MM.1S (cell line): Measurements from ENCODE around the gene VTI1B.
"Not testable (repeated sequence)": the region's sequence is repeated elsewhere in the genome, so short reads cannot be mapped to it uniquely, and the experiment has no call there.

Source experiments
- DNase-seq: peaks from one replicate; pipeline ENCODE4 v3.0.0-alpha.2; 2015
- H2AFZ ChIP-seq: fragments of 300-600 bp; sonication (generic); 2 replicates; pipeline ENCODE4 v1.6.0; 2016; ENCODE audit warnings: antibody characterized with exemption, low read length
- H3F3A ChIP-seq: fragments of 300-600 bp; sonication (generic); 2 replicates; pipeline ENCODE4 v1.6.1; 2016; ENCODE audit warnings: mild to moderate bottlenecking, antibody characterized with exemption, low read length, moderate library complexity, mixed read lengths; ENCODE audit not compliant: insufficient read depth
- H3K27ac ChIP-seq: fragments of 300-600 bp; sonication (generic); 2 replicates; pipeline ENCODE4 v1.5.1; 2016; ENCODE audit warnings: mild to moderate bottlenecking, low read length
- H3K27me3 ChIP-seq: fragments of 300-600 bp; sonication (generic); replicated peaks from 2 replicates; pipeline ENCODE4 v1.6.0; 2016; ENCODE audit warnings: low read length; ENCODE audit not compliant: insufficient read depth
- H3K36me3 ChIP-seq: fragments of 300-600 bp; sonication (generic); replicated peaks from 2 replicates; pipeline ENCODE4 v1.6.1; 2016; ENCODE audit warnings: mild to moderate bottlenecking, low read length, mixed read lengths; ENCODE audit not compliant: insufficient read depth
- H3K4me1 ChIP-seq: fragments of 300-600 bp; sonication (generic); 2 replicates; pipeline ENCODE4 v1.6.1; 2016; ENCODE audit warnings: low read length, mixed read lengths
- H3K4me2 ChIP-seq: fragments of 300-600 bp; sonication (generic); 2 replicates; pipeline ENCODE4 v1.6.0; 2016; ENCODE audit warnings: low read depth, low read length
- H3K4me3 ChIP-seq: fragments of 300-600 bp; sonication (generic); 2 replicates; pipeline ENCODE4 v1.5.1; 2016; ENCODE audit warnings: low read length, mixed read lengths
- H3K79me2 ChIP-seq: fragments of 300-600 bp; sonication (generic); 2 replicates; pipeline ENCODE4 v1.6.1; 2016; ENCODE audit warnings: mixed run types, low read length, mixed read lengths
- H3K9ac ChIP-seq: fragments of 300-600 bp; sonication (generic); 2 replicates; pipeline ENCODE4 v1.6.1; 2016; ENCODE audit warnings: low read length, mixed read lengths
- H3K9me2 ChIP-seq: fragments of 300-600 bp; sonication (generic); replicated peaks from 2 replicates; pipeline ENCODE4 v1.6.1; 2016; ENCODE audit warnings: mild to moderate bottlenecking, low read length, mixed read lengths; ENCODE audit not compliant: insufficient read depth
- H3K9me3 ChIP-seq: fragments of 300-600 bp; sonication (generic); replicated peaks from 2 replicates; pipeline ENCODE4 v1.6.1; 2016; ENCODE audit warnings: mild to moderate bottlenecking, low read length, mixed read lengths; ENCODE audit not compliant: insufficient read depth
- H4K20me1 ChIP-seq: fragments of 300-600 bp; sonication (generic); 2 replicates; pipeline ENCODE4 v1.6.1; 2016; ENCODE audit warnings: mild to moderate bottlenecking, low read length, moderate library complexity, mixed read lengths; ENCODE audit not compliant: insufficient read depth
- CTCF ChIP-seq: fragments of 300-600 bp; sonication (generic); IDR thresholded peaks from 2 replicates; pipeline ENCODE4 v1.5.1; 2016; ENCODE audit warnings: antibody characterized with exemption, low read length, mixed read lengths
- EZH2 ChIP-seq: fragments of 300-600 bp; sonication (generic); optimal IDR thresholded peaks from 2 replicates; pipeline ENCODE3; 2017; ENCODE audit warnings: low read depth, mild to moderate bottlenecking, antibody characterized with exemption, low read length, mixed read lengths
- EZH2phosphoT487 ChIP-seq: fragments of 300-600 bp; sonication (generic); IDR thresholded peaks from 2 replicates; pipeline ENCODE4 v1.6.1; 2018; ENCODE audit warnings: antibody characterized with exemption, low read length

VTI1B gene

GRCh38 chr14:67630938-67631337, 43.5 kb downstream of the VTI1B start:
- Histone ChIP-seq H3K4me3 (no peak overlapping the region), H3K9ac (no peak overlapping the region), H4K20me1 (no peaks in the 10 kb centered on the region), H3K36me3 (no peaks in the 10 kb centered on the region), H3F3A (no peaks in the 10 kb centered on the region), H3K4me1 (no peaks in the 10 kb centered on the region), H3K9me3 (no peaks in the 10 kb centered on the region), H3K4me2 (no peak overlapping the region), H3K9me2 (no peaks in the 10 kb centered on the region), H3K27ac (no peak overlapping the region), H3K27me3 (no peaks in the 10 kb centered on the region), H2AFZ (no peak overlapping the region), H3K79me2 (no peaks in the 10 kb centered on the region)
- DNase-seq, result no peak
- TF ChIP-seq CTCF (no peak), EZH2phosphoT487 (no peak), EZH2 (no peak)

- H3K4me3 ChIP-seq, result no peak overlapping the region
- no peaks in the 10 kb centered on the region for H3K9me2 ChIP-seq
- no peaks in the 10 kb centered on the region for H3K79me2 ChIP-seq
- TF ChIP-seq EZH2 (no peak), EZH2phosphoT487 (no peak), CTCF (no peak)
- no peak overlapping the region for H3K27ac ChIP-seq
- H2AFZ ChIP-seq, result no peak overlapping the region
- H3K9ac ChIP-seq, result no peak overlapping the region
- no peaks in the 10 kb centered on the region for H3K27me3 ChIP-seq
- H3K9me3 ChIP-seq, result no peaks in the 10 kb centered on the region
- no peak for DNase-seq
- no peaks in the 10 kb centered on the region for H4K20me1 ChIP-seq
- H3F3A ChIP-seq, result no peaks in the 10 kb centered on the region
- no peak overlapping the region for H3K4me2 ChIP-seq
- H3K36me3 ChIP-seq, result no peaks in the 10 kb centered on the region
- H3K4me1 ChIP-seq, result no peaks in the 10 kb centered on the region
Observed at GRCh38 chr14:67630186-67630585, 44.2 kb downstream of the VTI1B start.

- H3K36me3 ChIP-seq, result no peaks in the 10 kb centered on the region
- no peaks in the 10 kb centered on the region for H3K9me2 ChIP-seq
- DNase-seq, result no peak
- H4K20me1 ChIP-seq, result no peaks in the 10 kb centered on the region
- no peaks in the 10 kb centered on the region for H3K79me2 ChIP-seq
- no peak overlapping the region for H3K4me3 ChIP-seq
- no peaks in the 10 kb centered on the region for H3K9me3 ChIP-seq
- no peak overlapping the region for H3K4me2 ChIP-seq
- no peak overlapping the region for H3K9ac ChIP-seq
- H3F3A ChIP-seq, result no peaks in the 10 kb centered on the region
- H3K4me1 ChIP-seq, result no peaks in the 10 kb centered on the region
- no peak overlapping the region for H2AFZ ChIP-seq
- no peak overlapping the region for H3K27ac ChIP-seq
- TF ChIP-seq EZH2phosphoT487 (no peak), CTCF (no peak), EZH2 (no peak)
- no peaks in the 10 kb centered on the region for H3K27me3 ChIP-seq
Observed at GRCh38 chr14:67627519-67627918, 46.9 kb downstream of the VTI1B start.

GRCh38 chr14:67626131-67626530, 48.3 kb downstream of the VTI1B start:
- not testable (repeated sequence) for H4K20me1 ChIP-seq, H3K4me3 ChIP-seq, H3K27me3 ChIP-seq, H2AFZ ChIP-seq, H3K27ac ChIP-seq, DNase-seq, H3K36me3 ChIP-seq, H3K9me2 ChIP-seq, H3K79me2 ChIP-seq, H3K9me3 ChIP-seq, H3K4me2 ChIP-seq, H3K9ac ChIP-seq, H3K4me1 ChIP-seq, H3F3A ChIP-seq
